ENCODE results near the gene IFT88.

The IFT88 gene

DNA sequence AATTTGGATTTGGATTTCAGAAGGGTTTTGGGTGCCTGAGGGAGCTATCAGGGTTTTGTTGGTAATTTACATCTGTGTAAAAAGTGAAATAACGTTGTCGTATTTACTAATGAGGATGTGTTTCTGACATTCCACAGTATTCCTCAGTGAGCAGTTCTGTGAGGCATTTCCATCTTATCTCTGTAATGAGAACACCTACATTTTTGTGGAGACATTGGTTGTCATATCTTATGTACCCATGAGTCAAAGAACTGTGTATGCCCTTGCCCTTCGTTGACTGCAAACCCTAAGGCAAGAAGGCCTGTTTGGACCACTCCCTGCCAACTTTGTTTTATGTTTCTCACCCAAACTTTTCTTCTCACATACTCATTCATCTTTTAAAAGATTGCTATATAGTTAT lies 122.3 kb downstream of the IFT88 start:
- Histone ChIP-seq H3K4me1 (ENCODE audit: insufficient read depth, low read length) (peaks cover 20% of the 10 kb centered on the region), H3K9me3 (ENCODE audit: insufficient read depth, low read depth, low read length) (no peaks in the 10 kb centered on the region), H3K27me3 (ENCODE audit: insufficient read depth, low read length) (no peaks in the 10 kb centered on the region), H3K27ac (ENCODE audit: low read depth, low read length) (no peak overlapping the region), H3K36me3 (ENCODE audit: insufficient read depth, low read length) (no peaks in the 10 kb centered on the region), H3K9ac (ENCODE audit: low read depth, low read length) (no peak overlapping the region), H3K4me3 (ENCODE audit: low read length) (no peak overlapping the region)
- WGBS = 85% methylated on average over 3 of the region's 3 CpGs

DNA sequence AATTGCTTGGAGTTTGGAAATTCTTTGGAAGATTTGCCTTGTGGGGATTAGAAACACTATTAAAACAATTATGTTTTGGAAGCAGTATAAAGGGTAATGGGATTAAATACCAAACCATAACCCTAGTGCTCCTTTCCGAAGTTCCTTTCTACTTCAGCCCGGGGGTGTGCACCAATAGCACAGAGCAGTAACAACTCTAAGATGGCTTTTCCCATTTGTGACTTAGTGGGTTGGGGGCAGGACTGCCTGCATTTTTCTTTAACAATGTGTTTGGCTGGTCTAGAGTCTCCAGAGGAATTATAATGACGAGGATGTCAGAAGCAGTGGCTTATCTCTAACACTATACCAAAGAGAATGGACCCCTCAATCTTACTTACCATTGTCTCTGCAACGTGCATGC lies 124.7 kb downstream of the IFT88 start:
- H3K36me3 ChIP-seq (ENCODE audit: insufficient read depth, low read length) = no peaks in the 10 kb centered on the region
- H3K9me3 ChIP-seq (ENCODE audit: insufficient read depth, low read depth, low read length) = no peaks in the 10 kb centered on the region
- H3K27me3 ChIP-seq (ENCODE audit: insufficient read depth, low read length) = no peaks in the 10 kb centered on the region
- H3K4me3 ChIP-seq (ENCODE audit: low read length) = no peak overlapping the region
- no peak overlapping the region for H3K27ac ChIP-seq (ENCODE audit: low read depth, low read length)
- WGBS = 68% methylated on average over 4 of the region's 4 CpGs
- no peak overlapping the region for H3K9ac ChIP-seq (ENCODE audit: low read depth, low read length)
- H3K4me1 ChIP-seq (ENCODE audit: insufficient read depth, low read length) = peaks cover 11% of the 10 kb centered on the region

DNA sequence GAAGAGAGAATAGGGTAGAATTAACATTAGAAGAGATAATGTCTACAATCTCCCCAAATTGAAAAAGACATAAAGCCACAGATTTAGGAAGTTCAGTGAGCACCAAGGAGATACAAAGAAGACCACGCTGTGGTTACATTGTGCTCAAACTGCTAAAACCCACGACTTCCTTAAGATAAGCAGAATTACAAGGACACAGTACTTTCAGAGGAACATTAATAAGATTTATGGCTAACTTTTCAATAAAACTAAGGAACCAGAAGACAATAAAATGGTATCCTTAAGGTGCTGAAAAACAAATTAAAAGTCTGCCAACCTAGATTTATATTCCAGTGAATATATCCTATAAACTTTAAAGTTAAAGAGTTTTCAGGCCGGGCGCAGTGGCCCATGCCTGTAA lies 129.1 kb downstream of the IFT88 start:
- no peaks in the 10 kb centered on the region for H3K9me3 ChIP-seq (ENCODE audit: insufficient read depth, low read depth, low read length)
- H3K4me3 ChIP-seq (ENCODE audit: low read length) = no peak overlapping the region
- no peaks in the 10 kb centered on the region for H3K36me3 ChIP-seq (ENCODE audit: insufficient read depth, low read length)
- WGBS = 83% methylated on average over 4 of the region's 4 CpGs
- no peaks in the 10 kb centered on the region for H3K4me1 ChIP-seq (ENCODE audit: insufficient read depth, low read length)
- H3K9ac ChIP-seq (ENCODE audit: low read depth, low read length) = no peak overlapping the region
- H3K27ac ChIP-seq (ENCODE audit: low read depth, low read length) = no peak overlapping the region
- peaks cover 15% of the 10 kb centered on the region for H3K27me3 ChIP-seq (ENCODE audit: insufficient read depth, low read length)

DNA sequence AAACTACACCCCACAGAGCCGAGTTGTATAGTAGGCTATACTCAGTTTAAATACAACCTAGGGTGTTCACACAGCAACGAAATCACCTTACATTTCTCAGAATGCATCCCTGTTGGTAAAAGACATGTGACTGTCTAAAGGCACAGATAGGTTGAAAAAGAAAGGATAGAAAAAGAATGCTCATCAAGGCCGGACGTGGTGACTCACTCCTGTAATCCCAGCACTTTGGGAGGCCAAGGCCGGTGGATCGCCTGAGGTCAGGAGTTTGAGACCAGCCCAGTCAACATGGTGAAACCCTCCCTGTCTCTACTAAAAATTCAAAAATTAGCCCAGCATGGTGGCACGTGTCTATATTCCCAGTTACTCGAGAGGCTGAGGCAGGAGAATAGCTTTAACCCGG lies 132.8 kb downstream of the IFT88 start:
- H3K9me3 ChIP-seq (ENCODE audit: insufficient read depth, low read depth, low read length) = no peaks in the 10 kb centered on the region
- peaks cover 42% of the 10 kb centered on the region for H3K27me3 ChIP-seq (ENCODE audit: insufficient read depth, low read length)
- no peak overlapping the region for H3K27ac ChIP-seq (ENCODE audit: low read depth, low read length)
- no peak overlapping the region for H3K9ac ChIP-seq (ENCODE audit: low read depth, low read length)
- 82% methylated on average over 8 of the region's 9 CpGs for WGBS
- 0 out of 2 replicates have a peak, but pooled peaks cover 6% of the 10 kb centered on the region for H3K4me1 ChIP-seq (ENCODE audit: insufficient read depth, low read length)
- no peak overlapping the region for H3K4me3 ChIP-seq (ENCODE audit: low read length)
- H3K36me3 ChIP-seq (ENCODE audit: insufficient read depth, low read length) = no peaks in the 10 kb centered on the region

DNA sequence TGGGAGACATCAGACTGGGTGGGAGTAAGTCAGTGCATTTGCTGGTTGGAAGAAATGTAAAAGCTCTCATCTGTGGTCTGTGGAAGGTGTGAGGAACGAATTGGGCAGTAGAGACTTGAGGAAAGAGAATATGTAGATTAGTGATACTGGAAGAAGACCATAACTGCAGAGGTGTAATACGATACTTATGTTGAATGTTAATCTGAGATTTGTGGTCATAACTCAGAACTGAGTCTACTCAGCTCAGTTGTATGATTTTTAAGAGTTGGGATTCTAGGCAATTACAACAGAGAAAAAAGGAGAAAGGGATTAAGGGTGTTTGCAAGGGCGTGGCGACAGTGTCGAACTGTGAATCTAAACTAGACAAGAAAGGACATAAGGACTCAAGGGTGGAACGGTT lies 133.3 kb downstream of the IFT88 start:
- Histone ChIP-seq H3K9me3 (ENCODE audit: insufficient read depth, low read depth, low read length) (no peaks in the 10 kb centered on the region), H3K4me3 (ENCODE audit: low read length) (no peak overlapping the region), H3K9ac (ENCODE audit: low read depth, low read length) (no peak overlapping the region), H3K27ac (ENCODE audit: low read depth, low read length) (no peak overlapping the region), H3K36me3 (ENCODE audit: insufficient read depth, low read length) (no peaks in the 10 kb centered on the region), H3K4me1 (ENCODE audit: insufficient read depth, low read length) (0 out of 2 replicates have a peak, but pooled peaks cover 6% of the 10 kb centered on the region), H3K27me3 (ENCODE audit: insufficient read depth, low read length) (peaks cover 46% of the 10 kb centered on the region)
- 91% methylated on average over 6 of the region's 6 CpGs for WGBS

DNA sequence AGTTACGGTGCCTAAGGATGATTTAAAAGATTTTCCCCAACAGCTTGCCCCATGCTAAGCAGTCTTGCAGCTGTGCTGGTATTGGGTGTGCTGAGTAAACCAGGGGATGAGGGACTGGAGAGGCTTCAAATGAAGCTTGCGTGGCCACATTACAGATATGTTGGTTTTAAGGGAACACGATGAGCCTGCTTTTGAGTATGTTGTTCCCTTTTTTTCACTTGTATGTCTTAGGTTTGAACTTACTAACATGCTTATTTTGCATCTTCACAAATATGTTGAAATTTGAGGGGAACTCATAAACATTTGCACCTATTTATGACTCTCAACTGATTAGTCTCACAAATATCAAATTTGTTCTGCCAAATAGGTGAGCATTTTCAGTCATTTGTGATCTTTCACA lies 134.5 kb downstream of the IFT88 start:
- H3K9me3 ChIP-seq (ENCODE audit: insufficient read depth, low read depth, low read length) = no peaks in the 10 kb centered on the region
- no peak overlapping the region for H3K4me3 ChIP-seq (ENCODE audit: low read length)
- 0 out of 2 replicates have a peak, but pooled peaks cover 6% of the 10 kb centered on the region for H3K4me1 ChIP-seq (ENCODE audit: insufficient read depth, low read length)
- H3K27me3 ChIP-seq (ENCODE audit: insufficient read depth, low read length) = peaks cover 47% of the 10 kb centered on the region
- no peaks in the 10 kb centered on the region for H3K36me3 ChIP-seq (ENCODE audit: insufficient read depth, low read length)
- no peak overlapping the region for H3K9ac ChIP-seq (ENCODE audit: low read depth, low read length)
- no peak overlapping the region for H3K27ac ChIP-seq (ENCODE audit: low read depth, low read length)
- WGBS = 95% methylated on average over 3 of the region's 3 CpGs

DNA sequence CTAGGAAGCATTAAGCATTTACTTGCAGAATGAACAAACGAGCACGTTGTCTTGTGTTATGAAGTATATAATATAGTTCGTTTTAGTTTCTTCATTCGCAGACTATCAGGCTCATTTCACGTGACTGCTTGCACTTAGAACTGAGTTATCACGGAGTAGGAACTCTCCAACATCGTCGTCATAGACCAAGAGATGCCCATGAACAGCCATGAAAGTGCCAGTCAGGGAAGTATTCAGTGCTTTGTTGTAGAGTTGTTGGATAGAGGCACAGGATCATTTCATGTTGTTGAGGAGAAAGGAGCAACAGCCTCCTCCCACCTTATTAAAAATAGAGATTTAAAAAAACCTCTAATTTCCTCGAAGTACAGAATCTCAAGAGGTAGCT lies 135.6 kb downstream of the IFT88 start:
- WGBS = 54% methylated on average over 9 of the region's 9 CpGs
- no peaks in the 10 kb centered on the region for H3K36me3 ChIP-seq (ENCODE audit: insufficient read depth, low read length)
- no peak overlapping the region for H3K9ac ChIP-seq (ENCODE audit: low read depth, low read length)
- H3K27ac ChIP-seq (ENCODE audit: low read depth, low read length) = no peak overlapping the region
- H3K27me3 ChIP-seq (ENCODE audit: insufficient read depth, low read length) = peaks cover 47% of the 10 kb centered on the region
- H3K4me3 ChIP-seq (ENCODE audit: low read length) = peak overlapping the region; percentile 75
- H3K4me1 ChIP-seq (ENCODE audit: insufficient read depth, low read length) = 0 out of 2 replicates have a peak, but pooled peaks cover 6% of the 10 kb centered on the region
- no peaks in the 10 kb centered on the region for H3K9me3 ChIP-seq (ENCODE audit: insufficient read depth, low read depth, low read length)

DNA sequence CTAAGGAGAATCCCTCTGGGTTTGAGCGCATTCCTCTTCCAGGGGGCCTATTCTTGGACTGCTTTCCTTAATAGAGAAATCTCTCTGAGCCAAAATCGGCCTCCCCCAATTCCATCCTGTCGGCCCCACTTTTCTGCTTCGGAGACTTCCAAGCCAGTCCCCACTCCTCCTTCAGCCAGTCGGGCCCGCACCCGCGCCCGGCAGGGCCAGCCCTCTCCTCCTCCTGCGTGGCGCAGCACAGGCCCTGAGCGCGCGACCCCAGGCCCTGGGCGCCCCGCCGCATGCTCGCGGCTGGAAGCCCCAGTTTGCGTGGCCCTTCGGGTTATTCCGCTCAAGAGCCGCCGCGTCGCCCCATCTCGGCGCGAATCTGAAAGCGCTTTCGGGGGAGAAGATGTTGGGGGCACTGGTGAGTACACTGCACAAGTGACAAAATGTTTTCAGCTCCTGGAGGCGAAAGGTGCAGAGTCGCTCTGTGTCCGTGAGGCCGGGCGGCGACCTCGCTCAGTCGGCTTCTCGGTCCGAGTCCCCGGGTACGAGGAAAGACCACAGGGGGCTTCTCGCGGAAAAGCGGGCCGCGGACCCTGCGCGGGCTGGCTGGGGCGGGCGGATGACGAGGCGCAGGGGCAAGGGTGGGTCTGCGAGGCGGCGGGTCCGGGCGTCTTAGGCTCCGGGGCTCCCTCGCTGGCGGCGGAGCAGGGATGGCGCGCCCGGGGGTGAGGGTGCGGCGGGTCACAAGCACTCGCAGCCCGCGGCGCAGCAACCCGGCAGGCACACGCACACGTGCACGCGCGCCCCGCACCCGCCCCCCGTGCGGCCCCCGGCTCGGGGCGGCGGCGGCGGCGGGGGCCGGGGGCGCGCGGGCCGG lies 136.2 kb downstream of the IFT88 start, which contains the start of gene IL17D:
Gene IL17D (plus strand): TSS at position 785 of the 865 bp plus-strand sequence. CDS start 303 bp downstream, outside the sequence.
- Histone ChIP-seq H3K27ac (ENCODE audit: low read depth, low read length) (no peak within 1 kb of the TSS), H3K9ac (ENCODE audit: low read depth, low read length) (peak within 1 kb of the TSS; percentile 68)
- 2% methylated on average over 94 of the region's 94 CpGs for WGBS

DNA sequence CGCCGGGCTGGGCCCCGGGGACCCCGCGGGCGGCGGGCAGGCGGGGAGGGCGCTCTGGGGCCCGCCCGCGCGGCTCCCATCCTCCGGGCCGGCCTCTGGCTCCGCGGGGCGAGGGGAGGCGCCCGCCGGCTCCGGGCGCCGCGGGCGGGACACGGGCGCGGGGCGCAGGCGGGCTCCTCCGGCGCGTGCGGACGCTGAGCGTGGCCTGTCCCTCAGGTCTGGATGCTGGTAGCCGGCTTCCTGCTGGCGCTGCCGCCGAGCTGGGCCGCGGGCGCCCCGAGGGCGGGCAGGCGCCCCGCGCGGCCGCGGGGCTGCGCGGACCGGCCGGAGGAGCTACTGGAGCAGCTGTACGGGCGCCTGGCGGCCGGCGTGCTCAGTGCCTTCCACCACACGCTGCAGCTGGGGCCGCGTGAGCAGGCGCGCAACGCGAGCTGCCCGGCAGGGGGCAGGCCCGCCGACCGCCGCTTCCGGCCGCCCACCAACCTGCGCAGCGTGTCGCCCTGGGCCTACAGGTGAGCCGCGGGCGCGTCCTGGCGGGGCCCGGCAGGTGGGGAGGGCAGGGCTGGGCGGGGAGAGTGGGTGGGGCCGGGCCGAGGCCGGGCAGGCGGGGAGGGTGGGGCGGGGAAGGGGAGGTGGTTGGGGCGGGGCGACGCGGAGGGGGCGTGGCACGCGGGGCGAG lies 137.0 kb downstream of the IFT88 start:
- WGBS = 1% methylated on average over 84 of the region's 98 CpGs
- 0 out of 2 replicates have a peak, but pooled peaks cover 6% of the 10 kb centered on the region for H3K4me1 ChIP-seq (ENCODE audit: insufficient read depth, low read length)
- H3K9me3 ChIP-seq (ENCODE audit: insufficient read depth, low read depth, low read length) = no peaks in the 10 kb centered on the region
- peak overlapping the region; percentile 54; the same call in 1 of the 2 replicates for H3K9ac ChIP-seq (ENCODE audit: low read depth, low read length)
- peak overlapping the region; percentile 62 for H3K4me3 ChIP-seq (ENCODE audit: low read length)
- H3K27ac ChIP-seq (ENCODE audit: low read depth, low read length) = no peak overlapping the region
- H3K36me3 ChIP-seq (ENCODE audit: insufficient read depth, low read length) = no peaks in the 10 kb centered on the region
- peaks cover 47% of the 10 kb centered on the region for H3K27me3 ChIP-seq (ENCODE audit: insufficient read depth, low read length)

More for the DNA sequence above, 136.2 kb downstream of the IFT88 start, which contains the start of gene IL17D:
- 0 out of 2 replicates have a peak, but pooled peaks cover 6% of the 10 kb centered on the region for H3K4me1 ChIP-seq (ENCODE audit: insufficient read depth, low read length)
- H3K36me3 ChIP-seq (ENCODE audit: insufficient read depth, low read length) = no peaks in the 10 kb centered on the region
- H3K9me3 ChIP-seq (ENCODE audit: insufficient read depth, low read depth, low read length) = no peaks in the 10 kb centered on the region
- H3K27me3 ChIP-seq (ENCODE audit: insufficient read depth, low read length) = peaks cover 47% of the 10 kb centered on the region
- H3K4me3 ChIP-seq (ENCODE audit: low read length) = peak within 1 kb of the TSS; percentile 75

DNA sequence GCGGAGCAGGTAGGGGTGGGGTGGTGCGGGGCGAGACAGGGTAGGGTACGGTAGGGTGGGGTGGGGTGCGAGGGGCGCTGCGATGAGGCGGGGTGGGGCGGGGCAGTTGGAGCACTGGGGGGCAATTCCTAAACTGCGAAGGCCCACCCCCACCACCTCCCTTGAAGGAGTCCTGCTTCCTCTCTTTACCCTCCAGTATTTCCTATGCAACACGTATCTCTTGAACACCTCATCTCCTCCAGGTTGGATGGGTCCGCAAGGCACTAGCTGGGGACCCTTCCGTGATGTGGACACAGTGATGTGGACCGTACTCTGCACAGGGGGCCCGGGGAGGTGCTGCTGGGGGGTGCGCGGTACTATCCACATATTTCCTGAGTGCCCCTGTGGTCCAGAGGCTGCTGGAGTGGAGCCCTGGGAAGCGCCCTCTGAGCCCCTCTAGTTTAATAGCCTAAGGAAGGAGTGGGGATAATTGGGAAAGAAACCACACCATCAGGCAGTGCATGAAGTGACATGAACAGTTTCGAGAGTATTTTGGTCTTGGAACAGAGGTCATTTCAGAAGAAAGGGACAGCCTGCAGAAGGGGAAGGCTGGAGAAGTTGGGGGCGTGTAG lies 137.6 kb downstream of the IFT88 start:
- no peak overlapping the region for H3K9ac ChIP-seq (ENCODE audit: low read depth, low read length)
- peak overlapping the region; percentile 51 for H3K4me3 ChIP-seq (ENCODE audit: low read length)
- 46% methylated on average over 11 of the region's 20 CpGs for WGBS
- no peaks in the 10 kb centered on the region for H3K9me3 ChIP-seq (ENCODE audit: insufficient read depth, low read depth, low read length)
- 0 out of 2 replicates have a peak, but pooled peaks cover 6% of the 10 kb centered on the region for H3K4me1 ChIP-seq (ENCODE audit: insufficient read depth, low read length)
- H3K36me3 ChIP-seq (ENCODE audit: insufficient read depth, low read length) = no peaks in the 10 kb centered on the region
- H3K27ac ChIP-seq (ENCODE audit: low read depth, low read length) = no peak overlapping the region
- peaks cover 45% of the 10 kb centered on the region for H3K27me3 ChIP-seq (ENCODE audit: insufficient read depth, low read length)

DNA sequence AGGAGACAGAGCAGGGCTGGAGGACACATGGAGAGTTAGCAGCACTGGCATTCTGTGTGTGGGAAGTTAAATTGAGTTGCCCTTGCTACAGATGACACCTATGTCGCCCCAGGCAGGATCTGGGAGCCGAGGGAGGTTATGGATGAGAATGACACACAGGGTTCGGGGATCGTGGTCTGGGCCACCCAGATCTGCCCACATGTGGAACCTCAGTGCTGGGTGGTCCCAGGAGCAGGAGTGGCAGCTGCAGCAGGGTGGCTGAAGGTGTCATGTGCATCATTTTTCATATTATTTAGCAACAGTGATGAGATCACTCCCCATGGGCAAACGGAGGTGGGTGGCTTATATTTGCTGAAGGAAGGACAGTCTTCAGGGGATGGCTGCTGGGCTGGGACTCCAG lies 139.7 kb downstream of the IFT88 start:
- Histone ChIP-seq H3K9me3 (ENCODE audit: insufficient read depth, low read depth, low read length) (no peaks in the 10 kb centered on the region), H3K36me3 (ENCODE audit: insufficient read depth, low read length) (no peaks in the 10 kb centered on the region), H3K4me1 (ENCODE audit: insufficient read depth, low read length) (0 out of 2 replicates have a peak, but pooled peaks cover 6% of the 10 kb centered on the region), H3K27ac (ENCODE audit: low read depth, low read length) (no peak overlapping the region), H3K9ac (ENCODE audit: low read depth, low read length) (no peak overlapping the region), H3K27me3 (ENCODE audit: insufficient read depth, low read length) (peaks cover 26% of the 10 kb centered on the region), H3K4me3 (ENCODE audit: low read length) (no peak overlapping the region)
- WGBS = 88% methylated on average over 5 of the region's 5 CpGs
